ENCODE data around the gene STXBP5. TPM values are rescaled to one million over a fixed set of nuclear protein-coding genes. Genes with fewer than 3 reads are reported as not detected.

The STXBP5 gene
- total and polyA plus RNA-seq, 9 of the 15 experiments (the other 6 are each of a cell fraction or from before 2014, with no cell fraction given): 23.3 to 172 (median 71.5) TPM

DNA sequence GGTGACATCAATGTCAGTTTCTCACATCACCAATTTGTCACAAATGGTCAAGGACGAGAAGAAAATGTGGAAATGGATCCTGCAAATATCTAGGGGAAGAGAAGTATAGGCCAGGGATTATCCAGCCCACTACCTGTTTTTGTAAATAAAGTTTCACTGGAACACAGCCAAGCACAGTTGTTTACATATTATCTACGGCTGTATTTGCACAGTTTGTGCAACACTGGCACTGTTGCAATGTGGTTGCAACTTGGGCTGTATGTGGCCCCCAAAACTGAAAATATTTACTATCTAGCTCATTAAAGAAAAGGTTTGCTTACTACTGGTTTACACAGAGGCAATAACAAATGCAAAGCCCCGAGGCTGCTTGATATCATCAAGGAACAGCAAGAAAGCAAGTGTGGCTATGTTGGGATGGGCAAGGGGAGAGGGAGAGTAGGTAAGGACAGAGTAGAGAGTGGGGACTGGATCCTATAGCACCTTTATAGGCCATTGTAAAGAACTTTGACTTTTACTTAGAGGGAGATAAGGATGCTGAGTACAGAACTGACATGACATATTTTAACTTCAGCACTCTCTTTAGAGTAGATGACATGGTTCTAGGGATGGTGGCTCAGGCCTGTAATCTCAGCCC, 11.8 kb upstream of the STXBP5 start (continued):
- TF ChIP-seq FOXA1 (IDR thresholded peaks at IDR 0.05; ENCODE audit: borderline replicate concordance) (peak; percentile 83), FOXJ2 (tag; IDR thresholded peaks at IDR 0.05) (peak; percentile 91), LEF1 (IDR thresholded peaks at IDR 0.05) (peak; percentile 71; the same call in 1 of the 2 replicates), ATF7 (IDR thresholded peaks at IDR 0.05) (peak; percentile 57; the same call in 1 of the 2 replicates), MTA3 (IDR thresholded peaks at IDR 0.05; ENCODE audit: borderline replicate concordance) (no peak), TCF3 (CRISPR knock-in tag; IDR thresholded peaks at IDR 0.05) (0 out of 2 replicates have a peak, but pooled peaks have one; percentile 31), ZSCAN29 (IDR thresholded peaks at IDR 0.05) (no peak), FOXA3 (CRISPR knock-in tag; conservative IDR thresholded peaks at IDR 0.05 in 1 of 2, IDR thresholded peaks at IDR 0.05 in 1 of 2) (peak; percentile 78 to 98; a peak in 3 of 4 replicates), POLR2AphosphoS5 (IDR thresholded peaks at IDR 0.05; ENCODE audit: control insufficient read depth, insufficient read depth, low read depth, low read length) (no peak), RFX5 (IDR thresholded peaks at IDR 0.05; ENCODE audit: low read depth, low read length) (0 out of 2 replicates have a peak, but pooled peaks have one; percentile 4), EHMT2 (IDR thresholded peaks at IDR 0.05) (no peak)
- TF ChIP-seq, protein P1, sequence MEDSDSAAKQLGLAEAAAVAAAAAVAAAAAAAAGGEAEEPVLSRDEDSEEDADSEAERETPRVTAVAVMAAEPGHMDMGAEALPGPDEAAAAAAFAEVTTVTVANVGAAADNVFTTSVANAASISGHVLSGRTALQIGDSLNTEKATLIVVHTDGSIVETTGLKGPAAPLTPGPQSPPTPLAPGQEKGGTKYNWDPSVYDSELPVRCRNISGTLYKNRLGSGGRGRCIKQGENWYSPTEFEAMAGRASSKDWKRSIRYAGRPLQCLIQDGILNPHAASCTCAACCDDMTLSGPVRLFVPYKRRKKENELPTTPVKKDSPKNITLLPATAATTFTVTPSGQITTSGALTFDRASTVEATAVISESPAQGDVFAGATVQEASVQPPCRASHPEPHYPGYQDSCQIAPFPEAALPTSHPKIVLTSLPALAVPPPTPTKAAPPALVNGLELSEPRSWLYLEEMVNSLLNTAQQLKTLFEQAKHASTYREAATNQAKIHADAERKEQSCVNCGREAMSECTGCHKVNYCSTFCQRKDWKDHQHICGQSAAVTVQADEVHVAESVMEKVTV (CRISPR knock-in tag; IDR thresholded peaks at IDR 0.05): peak; percentile 28; the same call in 1 of the 2 replicates
- TF ChIP-seq, protein P2, sequence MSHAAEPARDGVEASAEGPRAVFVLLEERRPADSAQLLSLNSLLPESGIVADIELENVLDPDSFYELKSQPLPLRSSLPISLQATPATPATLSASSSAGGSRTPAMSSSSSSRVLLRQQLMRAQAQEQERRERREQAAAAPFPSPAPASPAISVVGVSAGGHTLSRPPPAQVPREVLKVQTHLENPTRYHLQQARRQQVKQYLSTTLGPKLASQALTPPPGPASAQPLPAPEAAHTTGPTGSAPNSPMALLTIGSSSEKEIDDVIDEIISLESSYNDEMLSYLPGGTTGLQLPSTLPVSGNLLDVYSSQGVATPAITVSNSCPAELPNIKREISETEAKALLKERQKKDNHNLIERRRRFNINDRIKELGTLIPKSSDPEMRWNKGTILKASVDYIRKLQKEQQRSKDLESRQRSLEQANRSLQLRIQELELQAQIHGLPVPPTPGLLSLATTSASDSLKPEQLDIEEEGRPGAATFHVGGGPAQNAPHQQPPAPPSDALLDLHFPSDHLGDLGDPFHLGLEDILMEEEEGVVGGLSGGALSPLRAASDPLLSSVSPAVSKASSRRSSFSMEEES (CRISPR knock-in tag; IDR thresholded peaks at IDR 0.05): no peak
- TF ChIP-seq, protein P3, sequence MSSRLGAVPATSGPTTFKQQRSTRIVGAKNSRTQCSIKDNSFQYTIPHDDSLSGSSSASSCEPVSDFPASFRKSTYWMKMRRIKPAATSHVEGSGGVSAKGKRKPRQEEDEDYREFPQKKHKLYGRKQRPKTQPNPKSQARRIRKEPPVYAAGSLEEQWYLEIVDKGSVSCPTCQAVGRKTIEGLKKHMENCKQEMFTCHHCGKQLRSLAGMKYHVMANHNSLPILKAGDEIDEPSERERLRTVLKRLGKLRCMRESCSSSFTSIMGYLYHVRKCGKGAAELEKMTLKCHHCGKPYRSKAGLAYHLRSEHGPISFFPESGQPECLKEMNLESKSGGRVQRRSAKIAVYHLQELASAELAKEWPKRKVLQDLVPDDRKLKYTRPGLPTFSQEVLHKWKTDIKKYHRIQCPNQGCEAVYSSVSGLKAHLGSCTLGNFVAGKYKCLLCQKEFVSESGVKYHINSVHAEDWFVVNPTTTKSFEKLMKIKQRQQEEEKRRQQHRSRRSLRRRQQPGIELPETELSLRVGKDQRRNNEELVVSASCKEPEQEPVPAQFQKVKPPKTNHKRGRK (tag; IDR thresholded peaks at IDR 0.05): no peak

All from K562 (cell line).